ENCODE measurements around the gene STAT5B.
"Not testable (repeated sequence)": the region's sequence is repeated elsewhere in the genome, so short reads cannot be mapped to it uniquely, and the experiment has no call there.

The STAT5B gene

GRCh38 chr17:42306385-42306667, 30.1 kb upstream of the STAT5B start:
- TF ChIP-seq, protein P1, sequence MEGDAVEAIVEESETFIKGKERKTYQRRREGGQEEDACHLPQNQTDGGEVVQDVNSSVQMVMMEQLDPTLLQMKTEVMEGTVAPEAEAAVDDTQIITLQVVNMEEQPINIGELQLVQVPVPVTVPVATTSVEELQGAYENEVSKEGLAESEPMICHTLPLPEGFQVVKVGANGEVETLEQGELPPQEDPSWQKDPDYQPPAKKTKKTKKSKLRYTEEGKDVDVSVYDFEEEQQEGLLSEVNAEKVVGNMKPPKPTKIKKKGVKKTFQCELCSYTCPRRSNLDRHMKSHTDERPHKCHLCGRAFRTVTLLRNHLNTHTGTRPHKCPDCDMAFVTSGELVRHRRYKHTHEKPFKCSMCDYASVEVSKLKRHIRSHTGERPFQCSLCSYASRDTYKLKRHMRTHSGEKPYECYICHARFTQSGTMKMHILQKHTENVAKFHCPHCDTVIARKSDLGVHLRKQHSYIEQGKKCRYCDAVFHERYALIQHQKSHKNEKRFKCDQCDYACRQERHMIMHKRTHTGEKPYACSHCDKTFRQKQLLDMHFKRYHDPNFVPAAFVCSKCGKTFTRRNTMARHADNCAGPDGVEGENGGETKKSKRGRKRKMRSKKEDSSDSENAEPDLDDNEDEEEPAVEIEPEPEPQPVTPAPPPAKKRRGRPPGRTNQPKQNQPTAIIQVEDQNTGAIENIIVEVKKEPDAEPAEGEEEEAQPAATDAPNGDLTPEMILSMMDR (IDR thresholded peaks at IDR 0.05; ENCODE audit: low read depth, low read length, missing control alignments), result no peak
- no peak overlapping the region for H3K4me3 ChIP-seq (replicated peaks; ENCODE audit: low read depth, low read length)
- DNase-seq (ENCODE audit: extremely low read depth, low read depth), result no peak

DNA sequence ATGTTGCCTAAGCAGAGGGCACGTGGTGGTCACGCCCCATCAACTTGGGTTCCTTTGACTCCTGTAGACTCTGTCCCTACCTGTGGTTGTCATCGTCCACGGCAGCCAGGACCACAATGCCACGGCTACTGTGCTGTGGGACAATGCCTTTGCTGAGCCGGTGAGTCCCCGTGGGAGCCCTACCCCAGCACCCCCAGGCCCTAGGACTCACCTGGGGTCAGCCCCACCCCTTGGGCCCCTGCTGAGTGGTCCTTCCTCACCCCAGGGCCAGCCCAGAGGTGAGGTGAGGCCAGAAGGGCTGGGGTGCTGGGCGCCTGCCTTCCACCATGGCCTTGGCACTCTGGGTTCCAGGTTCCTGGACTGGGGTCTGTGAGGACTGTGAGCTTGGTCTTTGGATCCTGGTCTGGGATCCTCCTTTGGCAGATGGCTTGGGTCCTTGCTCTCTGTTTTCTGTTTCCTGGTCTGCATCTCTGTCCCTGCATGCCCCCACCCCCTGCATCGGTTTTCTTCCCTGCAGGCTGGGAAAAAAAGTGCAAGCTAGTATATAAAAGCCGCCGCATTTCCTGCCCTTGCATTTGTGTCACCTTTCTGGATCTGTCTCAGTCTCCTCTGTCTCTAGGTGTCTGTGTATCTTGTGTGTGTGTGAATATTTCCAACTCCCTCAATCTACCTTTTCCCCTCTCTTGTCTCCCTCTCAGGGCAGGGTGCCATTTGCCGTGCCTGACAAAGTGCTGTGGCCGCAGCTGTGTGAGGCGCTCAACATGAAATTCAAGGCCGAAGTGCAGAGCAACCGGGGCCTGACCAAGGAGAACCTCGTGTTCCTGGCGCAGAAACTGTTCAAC, 29.6 kb upstream of the STAT5B start:
- TF ChIP-seq, protein P1 (IDR thresholded peaks at IDR 0.05; ENCODE audit: low read depth, low read length, missing control alignments), result no peak
- H3K4me3 ChIP-seq (replicated peaks; ENCODE audit: low read depth, low read length), result no peak overlapping the region
- DNase-seq (ENCODE audit: extremely low read depth, low read depth), result no peak

DNA sequence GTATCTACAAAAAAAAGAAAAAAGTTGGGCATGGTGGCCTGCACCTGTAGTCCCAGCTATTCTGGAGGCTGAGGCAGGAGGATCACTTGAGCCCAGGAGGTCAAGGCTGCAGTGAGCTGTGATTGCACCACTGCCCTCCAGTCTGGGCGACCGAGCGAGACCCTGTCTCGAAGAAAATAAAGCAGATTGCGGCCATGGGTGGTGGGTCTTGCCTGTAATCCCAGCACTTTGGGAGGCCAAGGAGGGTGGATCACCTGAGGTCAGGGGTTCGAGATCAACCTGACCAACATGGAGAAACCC, 28.8 kb upstream of the STAT5B start:
- H3K4me3 ChIP-seq (replicated peaks; ENCODE audit: low read depth, low read length); DNase-seq (ENCODE audit: extremely low read depth, low read depth): not testable (repeated sequence)

DNA sequence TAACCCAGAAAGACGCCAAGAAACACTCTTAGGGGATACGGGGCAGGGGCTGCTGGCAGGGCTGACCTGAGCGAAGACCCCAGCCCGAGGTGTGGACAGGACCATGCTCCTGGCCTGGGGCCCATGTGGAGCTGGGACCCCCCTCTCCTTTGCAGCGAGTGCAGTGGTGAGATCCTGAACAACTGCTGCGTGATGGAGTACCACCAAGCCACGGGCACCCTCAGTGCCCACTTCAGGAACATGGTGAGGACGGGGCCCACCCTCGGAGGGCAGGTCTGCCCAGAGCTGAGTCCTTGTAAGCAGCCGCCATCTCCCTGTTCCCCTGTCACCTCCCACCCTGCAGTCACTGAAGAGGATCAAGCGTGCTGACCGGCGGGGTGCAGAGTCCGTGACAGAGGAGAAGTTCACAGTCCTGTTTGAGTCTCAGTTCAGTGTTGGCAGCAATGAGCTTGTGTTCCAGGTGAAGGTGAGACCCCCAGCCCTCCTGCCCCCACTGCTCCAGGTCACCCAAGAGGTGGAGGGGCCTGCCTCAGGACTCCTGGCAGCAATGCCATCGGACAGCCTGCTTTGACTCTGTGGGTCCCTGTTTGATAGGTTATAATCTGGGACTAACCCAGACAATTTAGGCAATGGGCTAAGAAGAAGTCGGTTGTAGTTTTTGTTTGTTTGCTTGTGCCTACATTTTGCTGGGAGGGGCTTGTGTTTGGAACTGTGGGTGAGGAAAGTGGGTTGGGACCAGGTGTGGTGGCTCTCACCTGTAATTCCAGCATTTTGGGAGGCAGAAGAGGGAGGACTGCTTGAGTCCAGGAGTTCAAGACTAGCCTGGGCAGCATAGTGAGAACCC, 28.2 kb upstream of the STAT5B start:
- TF ChIP-seq, protein P1 (IDR thresholded peaks at IDR 0.05; ENCODE audit: low read depth, low read length, missing control alignments), result no peak
- no peak for DNase-seq (ENCODE audit: extremely low read depth, low read depth)
- no peak overlapping the region for H3K4me3 ChIP-seq (replicated peaks; ENCODE audit: low read depth, low read length)

GRCh38 chr17:42303694-42304093, 27.5 kb upstream of the STAT5B start:
- DNase-seq (ENCODE audit: extremely low read depth, low read depth), result no peak
- TF ChIP-seq, protein P1 (IDR thresholded peaks at IDR 0.05; ENCODE audit: low read depth, low read length, missing control alignments), result no peak
- H3K4me3 ChIP-seq (replicated peaks; ENCODE audit: low read depth, low read length), result no peak overlapping the region

- no peak for DNase-seq (ENCODE audit: extremely low read depth, low read depth)
- TF ChIP-seq, protein P1 (IDR thresholded peaks at IDR 0.05; ENCODE audit: low read depth, low read length, missing control alignments), result no peak
Observed at GRCh38 chr17:42301022-42301421, 24.8 kb upstream of the STAT5B start.

DNA sequence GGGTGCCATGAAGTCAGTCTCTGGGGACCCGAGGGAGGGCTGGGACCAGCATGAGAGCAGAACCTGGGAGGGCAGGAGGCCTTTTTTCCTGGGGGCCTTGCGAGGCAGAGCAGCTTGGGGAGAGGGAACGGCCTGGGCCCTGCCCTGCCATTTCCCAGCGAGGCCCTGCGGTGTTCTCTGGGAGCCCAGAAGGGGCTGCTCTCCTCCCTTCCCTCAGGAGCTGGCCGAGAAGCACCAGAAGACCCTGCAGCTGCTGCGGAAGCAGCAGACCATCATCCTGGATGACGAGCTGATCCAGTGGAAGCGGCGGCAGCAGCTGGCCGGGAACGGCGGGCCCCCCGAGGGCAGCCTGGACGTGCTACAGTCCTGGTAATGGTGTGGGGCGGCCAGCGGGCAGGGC, 23.7 kb upstream of the STAT5B start:
- H3K4me3 ChIP-seq (replicated peaks; ENCODE audit: low read depth, low read length); DNase-seq (ENCODE audit: extremely low read depth, low read depth): not testable (repeated sequence)

More at GRCh38 chr17:42301022-42301421, 24.8 kb upstream of the STAT5B start:
- no peak overlapping the region for H3K4me3 ChIP-seq (replicated peaks; ENCODE audit: low read depth, low read length)

DNA sequence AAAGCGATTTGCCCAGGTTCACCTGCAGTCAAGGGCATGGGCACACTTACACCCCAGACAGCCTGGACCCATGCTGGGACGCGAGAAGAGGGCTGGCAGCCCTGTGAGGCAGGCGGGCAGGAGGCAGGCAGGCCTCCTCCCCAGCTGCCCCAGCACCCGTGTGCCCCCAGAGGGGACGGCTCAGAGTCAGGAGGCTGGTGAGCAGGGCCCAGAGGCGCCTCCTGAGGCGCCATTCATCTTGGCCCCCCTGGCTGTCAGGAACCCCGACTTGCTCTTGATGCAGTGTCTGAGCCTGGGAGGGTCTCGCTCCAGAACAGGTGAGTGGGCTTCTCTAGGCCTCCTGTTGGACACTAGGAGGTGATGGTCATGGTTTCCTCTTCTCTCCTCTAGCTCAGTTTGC, 23.2 kb upstream of the STAT5B start:
- not testable (repeated sequence) for H3K4me3 ChIP-seq (replicated peaks; ENCODE audit: low read depth, low read length); DNase-seq (ENCODE audit: extremely low read depth, low read depth)

GRCh38 chr17:42297775-42298174, 21.6 kb upstream of the STAT5B start:
- not testable (repeated sequence) for DNase-seq (ENCODE audit: extremely low read depth, low read depth); H3K4me3 ChIP-seq (replicated peaks; ENCODE audit: low read depth, low read length)

Measured in HFF-Myc (cell line).